Measurements from ENCODE around the gene KRTAP4-12. TPM values are rescaled to one million over a fixed set of nuclear protein-coding genes. Genes with fewer than 3 reads are reported as not detected.
"Not testable (repeated sequence)": the region's sequence is repeated elsewhere in the genome, so short reads cannot be mapped to it uniquely, and the experiment has no call there.

Gene KRTAP4-12
- total RNA-seq, 4 donors from 2014 or later: not detected

- ATAC-seq (ENCODE audit: low FRiP score): no peak
- no peak for DNase-seq (ENCODE audit: low spot score)
- no peak for TF ChIP-seq CTCF (IDR thresholded peaks at IDR 0.05)
These were observed 27.5 kb upstream of the KRTAP4-12 start for GRCh38 chr17:41151525-41151924.

GRCh38 chr17:41150026-41150425 lies 26.0 kb upstream of the KRTAP4-12 start:
- DNase-seq (ENCODE audit: low spot score): no peak
- no peak for TF ChIP-seq CTCF (IDR thresholded peaks at IDR 0.05)
- ATAC-seq (ENCODE audit: low FRiP score): no peak

- DNase-seq (ENCODE audit: low spot score) (no peak), ATAC-seq (ENCODE audit: low FRiP score) (no peak)
- TF ChIP-seq CTCF (IDR thresholded peaks at IDR 0.05): no peak
These were observed 25.6 kb upstream of the KRTAP4-12 start, which contains the start of gene KRTAP4-5 for GRCh38 chr17:41149652-41149985. KRTAP4-5 (minus strand) TSS chr17:41149825; CDS start chr17:41149767, 58 bp downstream.

- not testable (repeated sequence) for ATAC-seq (ENCODE audit: low FRiP score); DNase-seq (ENCODE audit: low spot score)
These were observed 25.1 kb upstream of the KRTAP4-12 start for GRCh38 chr17:41148971-41149651.

- ATAC-seq (ENCODE audit: low FRiP score) (no peak), DNase-seq (ENCODE audit: low spot score) (no peak)
- TF ChIP-seq CTCF (IDR thresholded peaks at IDR 0.05): no peak
These were observed 23.7 kb upstream of the KRTAP4-12 start for GRCh38 chr17:41147531-41148204.

DNA sequence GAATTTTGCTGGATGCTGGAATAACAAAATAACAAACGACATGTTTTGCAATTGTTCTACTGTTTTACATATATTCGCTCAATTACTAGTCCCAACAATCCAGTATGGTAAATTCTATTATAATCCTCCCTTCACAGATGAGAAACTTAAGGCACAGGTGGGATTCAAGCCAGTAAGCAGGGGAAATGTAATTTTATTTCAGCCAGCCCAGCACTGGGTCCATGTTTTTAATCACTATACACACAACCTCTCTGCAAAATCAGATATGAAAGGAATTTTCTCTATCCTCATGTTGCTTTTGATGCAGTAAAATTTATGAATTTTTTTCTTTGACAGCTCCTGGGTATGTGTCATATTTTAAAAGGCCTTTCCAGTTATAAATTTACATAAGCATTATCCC lies 21.3 kb upstream of the KRTAP4-12 start:
- DNase-seq (ENCODE audit: low spot score) (no peak), ATAC-seq (ENCODE audit: low FRiP score) (no peak)
- no peak for TF ChIP-seq CTCF (IDR thresholded peaks at IDR 0.05)

DNA sequence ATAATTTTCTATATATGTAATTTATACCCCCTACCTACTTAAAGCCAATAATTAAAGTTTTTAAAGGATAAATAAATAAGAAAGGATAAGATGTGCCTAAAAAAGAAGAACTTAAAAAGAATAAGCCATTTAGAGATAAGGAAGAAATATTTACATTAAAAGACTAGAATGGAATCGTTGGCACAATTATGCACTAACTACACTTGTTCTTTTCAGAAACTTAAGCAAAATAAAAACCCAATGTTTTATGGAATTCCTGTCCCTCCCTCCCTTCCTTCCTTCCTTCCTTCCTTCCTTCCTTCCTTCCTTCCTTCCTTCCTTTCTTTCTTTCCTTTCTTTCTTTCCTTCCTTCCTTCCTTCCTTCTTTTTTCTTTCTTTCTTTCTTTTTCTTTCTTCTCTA lies 20.9 kb upstream of the KRTAP4-12 start:
- ATAC-seq (ENCODE audit: low FRiP score): no peak
- DNase-seq (ENCODE audit: low spot score): no peak
- TF ChIP-seq CTCF (IDR thresholded peaks at IDR 0.05): no peak

All from omental fat pad (tissue), 4 donors.